Measurements from ENCODE around the gene USO1. TPM values are rescaled to one million over a fixed set of nuclear protein-coding genes. Genes with fewer than 3 reads are reported as not detected.

The USO1 gene
- total and polyA plus RNA-seq, 9 of the 15 experiments (the other 6 are each of a cell fraction or from before 2014, with no cell fraction given): 19.3 to 97.8 (median 48.5) TPM

GRCh38 chr4:75724066-75724866 is at the start of gene USO1 (continued):
- no peak for TF ChIP-seq POLR3G (IDR thresholded peaks at IDR 0.05; ENCODE audit: extremely low read depth, insufficient read length, insufficient replicate concordance)
- TF ChIP-seq ZBTB17 (CRISPR knock-in tag; IDR thresholded peaks at IDR 0.05): no peak
- no peak for TF ChIP-seq NFATC3 (IDR thresholded peaks at IDR 0.05)
- no peak; the same call in 1 of the 2 replicates for TF ChIP-seq ESRRA (IDR thresholded peaks at IDR 0.05; ENCODE audit: borderline replicate concordance, low read depth)
- no peak for TF ChIP-seq ATF3 (IDR thresholded peaks at IDR 0.05)
- TF ChIP-seq ATF3 (CRISPR knock-in tag; conservative IDR thresholded peaks at IDR 0.05): no peak
- TF ChIP-seq BCL6 (CRISPR knock-in tag; IDR thresholded peaks at IDR 0.05): no peak
- TF ChIP-seq ZNF239 (CRISPR knock-in tag; IDR thresholded peaks at IDR 0.05): no peak
- TF ChIP-seq SMAD1 (IDR thresholded peaks at IDR 0.05; ENCODE audit: low read depth, low read length, partially characterized antibody): no peak
- TF ChIP-seq ASH1L (IDR thresholded peaks at IDR 0.05; ENCODE audit: borderline replicate concordance, low read depth, partially characterized antibody): no peak
- no peak for TF ChIP-seq CHCHD3 (CRISPR knock-in tag; IDR thresholded peaks at IDR 0.05)
- TF ChIP-seq HIVEP1 (CRISPR knock-in tag; IDR thresholded peaks at IDR 0.05): no peak
- no peak for TF ChIP-seq ZNF778 (CRISPR knock-in tag; IDR thresholded peaks at IDR 0.05)
- TF ChIP-seq ETS2 (tag; IDR thresholded peaks at IDR 0.05; ENCODE audit: borderline replicate concordance, poor library complexity, severe bottlenecking): no peak
- TF ChIP-seq ZZZ3 (IDR thresholded peaks at IDR 0.05): no peak
- TF ChIP-seq ZNF212 (CRISPR knock-in tag; IDR thresholded peaks at IDR 0.05): no peak
- peak; percentile 97 for TF ChIP-seq RBFOX2 (IDR thresholded peaks at IDR 0.05; ENCODE audit: low read depth, low read length)
- no peak for TF ChIP-seq GATA2 (CRISPR knock-in tag; IDR thresholded peaks at IDR 0.05)
- no peak for TF ChIP-seq ZNF507 (tag; conservative IDR thresholded peaks at IDR 0.05)
- TF ChIP-seq ZNF717 (CRISPR knock-in tag; IDR thresholded peaks at IDR 0.05): no peak
- no peak for TF ChIP-seq RBM34 (IDR thresholded peaks at IDR 0.05; ENCODE audit: borderline replicate concordance, insufficient read depth, low read length)
- no peak for TF ChIP-seq ZNF584 (CRISPR knock-in tag; IDR thresholded peaks at IDR 0.05; ENCODE audit: low read depth)
- no peak for TF ChIP-seq TAL1 (IDR thresholded peaks at IDR 0.05)
- 0 out of 2 replicates have a peak, but pooled peaks have one; percentile 61 for TF ChIP-seq RBM14 (IDR thresholded peaks at IDR 0.05; ENCODE audit: borderline replicate concordance, insufficient read depth, low read depth, low read length)
- peak; percentile 88 for TF ChIP-seq NBN (IDR thresholded peaks at IDR 0.05; ENCODE audit: low read depth)
- no peak for TF ChIP-seq SNAPC5 (CRISPR knock-in tag; IDR thresholded peaks at IDR 0.05)
- no peak for TF ChIP-seq XRCC3 (IDR thresholded peaks at IDR 0.05)
- TF ChIP-seq THRAP3 (IDR thresholded peaks at IDR 0.05; ENCODE audit: borderline replicate concordance): no peak; the same call in 1 of the 2 replicates
- no peak for TF ChIP-seq GATAD2B (IDR thresholded peaks at IDR 0.05; ENCODE audit: borderline replicate concordance)
- no peak for TF ChIP-seq ZNF280B (CRISPR knock-in tag; IDR thresholded peaks at IDR 0.05)
